HTERT RPE-1 (cell line): ENCODE measurements around the gene ENTPD8.
"Not testable (repeated sequence)": the region's sequence is repeated elsewhere in the genome, so short reads cannot be mapped to it uniquely, and the experiment has no call there.

Source experiments
- in situ Hi-C: fragments of 300-500 bp; cut with MboI; formaldehyde crosslinking; loops from 4 replicates; pipeline ENCODE4 v1.14.3; 2020; ENCODE audit warnings: low sequenced_read_pairs

ENTPD8 gene

GRCh38 chr9:137396634-137397367 is 44.4 kb downstream of the ENTPD8 start:
- in situ Hi-C loops: no loop called here

GRCh38 chr9:137396227-137396626 is 44.9 kb downstream of the ENTPD8 start:
- in situ Hi-C loops: no loop called here

- in situ Hi-C loops: no loop called here
These were observed 45.5 kb downstream of the ENTPD8 start for GRCh38 chr9:137395666-137396010.

- in situ Hi-C loops: no loop called here
These were observed 46.1 kb downstream of the ENTPD8 start for GRCh38 chr9:137394866-137395665.

- in situ Hi-C loops: no loop called here
These were observed 47.7 kb downstream of the ENTPD8 start for GRCh38 chr9:137393176-137394150.

GRCh38 chr9:137392232-137393007 is 48.7 kb downstream of the ENTPD8 start:
- in situ Hi-C loops: no loop called here

GRCh38 chr9:137391411-137391754 is 49.8 kb downstream of the ENTPD8 start:
- in situ Hi-C loops: no loop called here

- in situ Hi-C loops: no loop called here
These were observed 50.4 kb downstream of the ENTPD8 start for GRCh38 chr9:137390553-137391410.

GRCh38 chr9:137389428-137389746 is 51.8 kb downstream of the ENTPD8 start:
- in situ Hi-C loops: no loop called here

GRCh38 chr9:137388589-137389427 is 52.3 kb downstream of the ENTPD8 start:
- in situ Hi-C loops: no loop called here

- in situ Hi-C loops: no loop called here
These were observed 53.1 kb downstream of the ENTPD8 start for GRCh38 chr9:137387891-137388560.

- in situ Hi-C loops: no loop called here
These were observed 53.9 kb downstream of the ENTPD8 start for GRCh38 chr9:137387114-137387890.

GRCh38 chr9:137386507-137387113 is 54.5 kb downstream of the ENTPD8 start:
- in situ Hi-C loops: not testable (repeated sequence)

- in situ Hi-C loops: no loop called here
These were observed 56.0 kb downstream of the ENTPD8 start for GRCh38 chr9:137385061-137385655.
